ENCODE results near the gene TMEM72. TPM values are rescaled to one million over a fixed set of nuclear protein-coding genes. Genes with fewer than 3 reads are reported as not detected.

Gene TMEM72
- total RNA-seq, 1 donor from 2014 or later: not detected

GRCh38 chr10:44917848-44918247 lies 6.7 kb downstream of the TMEM72 start:
- Mint-ChIP-seq H3K27me3 (ENCODE audit: low read depth) (peaks cover 8% of the 10 kb centered on the region), H3K4me3 (ENCODE audit: unreplicated experiment) (no peak overlapping the region), H3K9me3 (ENCODE audit: low read depth) (no peaks in the 10 kb centered on the region), H3K27ac (ENCODE audit: unreplicated experiment) (no peak overlapping the region), H3K4me1 (ENCODE audit: low read depth) (peaks cover 9% of the 10 kb centered on the region), H3K36me3 (ENCODE audit: low read depth) (peaks cover 2% of the 10 kb centered on the region)
- no peak for DNase-seq (ENCODE audit: low spot score)
- TF ChIP-seq, protein P1, sequence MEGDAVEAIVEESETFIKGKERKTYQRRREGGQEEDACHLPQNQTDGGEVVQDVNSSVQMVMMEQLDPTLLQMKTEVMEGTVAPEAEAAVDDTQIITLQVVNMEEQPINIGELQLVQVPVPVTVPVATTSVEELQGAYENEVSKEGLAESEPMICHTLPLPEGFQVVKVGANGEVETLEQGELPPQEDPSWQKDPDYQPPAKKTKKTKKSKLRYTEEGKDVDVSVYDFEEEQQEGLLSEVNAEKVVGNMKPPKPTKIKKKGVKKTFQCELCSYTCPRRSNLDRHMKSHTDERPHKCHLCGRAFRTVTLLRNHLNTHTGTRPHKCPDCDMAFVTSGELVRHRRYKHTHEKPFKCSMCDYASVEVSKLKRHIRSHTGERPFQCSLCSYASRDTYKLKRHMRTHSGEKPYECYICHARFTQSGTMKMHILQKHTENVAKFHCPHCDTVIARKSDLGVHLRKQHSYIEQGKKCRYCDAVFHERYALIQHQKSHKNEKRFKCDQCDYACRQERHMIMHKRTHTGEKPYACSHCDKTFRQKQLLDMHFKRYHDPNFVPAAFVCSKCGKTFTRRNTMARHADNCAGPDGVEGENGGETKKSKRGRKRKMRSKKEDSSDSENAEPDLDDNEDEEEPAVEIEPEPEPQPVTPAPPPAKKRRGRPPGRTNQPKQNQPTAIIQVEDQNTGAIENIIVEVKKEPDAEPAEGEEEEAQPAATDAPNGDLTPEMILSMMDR (IDR thresholded peaks at IDR 0.05): no peak

DNA sequence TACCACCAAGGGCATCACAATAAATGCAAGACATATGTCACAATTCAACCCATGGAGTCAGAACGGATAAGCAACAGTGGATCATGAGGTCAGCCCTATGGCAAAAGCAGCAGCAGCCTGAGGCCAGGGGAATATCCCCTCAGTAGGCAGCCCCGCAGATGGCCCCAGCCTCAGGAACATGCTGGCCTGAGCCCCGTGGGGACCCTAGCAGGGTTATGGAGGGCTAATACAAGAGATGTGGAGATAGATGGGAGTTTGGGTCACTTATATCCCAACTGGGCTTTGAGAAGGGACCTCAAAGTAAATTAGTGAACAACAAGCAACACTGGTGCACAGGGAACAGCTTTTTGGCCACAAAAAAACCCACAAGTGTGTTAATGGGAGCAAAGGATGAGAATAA lies 9.1 kb downstream of the TMEM72 start:
- no peak overlapping the region for H3K27ac Mint-ChIP-seq (ENCODE audit: unreplicated experiment)
- H3K9me3 Mint-ChIP-seq (ENCODE audit: low read depth): peaks cover 3% of the 10 kb centered on the region
- no peak for DNase-seq (ENCODE audit: low spot score)
- H3K4me3 Mint-ChIP-seq (ENCODE audit: unreplicated experiment): no peak overlapping the region
- H3K27me3 Mint-ChIP-seq (ENCODE audit: low read depth): peaks cover 8% of the 10 kb centered on the region
- TF ChIP-seq, protein P1 (IDR thresholded peaks at IDR 0.05): no peak
- peaks cover 4% of the 10 kb centered on the region for H3K36me3 Mint-ChIP-seq (ENCODE audit: low read depth)
- no peaks in the 10 kb centered on the region for H3K4me1 Mint-ChIP-seq (ENCODE audit: low read depth)

DNA sequence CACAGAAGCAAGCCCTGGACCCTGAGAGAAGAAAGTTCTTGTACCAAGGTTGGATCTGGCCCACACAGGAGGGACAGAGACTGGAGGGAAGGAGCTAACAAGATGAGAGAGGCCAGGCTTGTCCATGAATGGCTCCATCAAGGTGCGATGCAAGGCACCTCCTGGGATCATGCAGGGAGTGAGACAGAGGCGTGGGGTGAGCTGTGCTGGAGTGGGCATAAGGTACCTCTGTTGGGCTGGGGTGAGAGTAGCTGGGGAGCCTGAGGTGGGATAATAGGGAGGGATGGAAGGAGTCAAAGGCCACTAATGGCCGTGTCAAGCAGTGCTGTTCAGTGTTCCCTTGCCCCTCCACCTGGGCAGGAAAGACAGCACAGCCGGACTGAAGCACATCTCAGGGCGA lies 9.9 kb downstream of the TMEM72 start:
- Mint-ChIP-seq H3K27me3 (ENCODE audit: low read depth) (peaks cover 8% of the 10 kb centered on the region), H3K9me3 (ENCODE audit: low read depth) (peaks cover 3% of the 10 kb centered on the region), H3K36me3 (ENCODE audit: low read depth) (peaks cover 4% of the 10 kb centered on the region), H3K4me3 (ENCODE audit: unreplicated experiment) (no peak overlapping the region), H3K27ac (ENCODE audit: unreplicated experiment) (no peak overlapping the region), H3K4me1 (ENCODE audit: low read depth) (no peaks in the 10 kb centered on the region)
- no peak for DNase-seq (ENCODE audit: low spot score)
- TF ChIP-seq, protein P1 (IDR thresholded peaks at IDR 0.05): no peak

GRCh38 chr10:44921506-44921905 lies 10.4 kb downstream of the TMEM72 start:
- Mint-ChIP-seq H3K4me1 (ENCODE audit: low read depth) (no peaks in the 10 kb centered on the region), H3K9me3 (ENCODE audit: low read depth) (peaks cover 3% of the 10 kb centered on the region), H3K36me3 (ENCODE audit: low read depth) (peaks cover 4% of the 10 kb centered on the region), H3K4me3 (ENCODE audit: unreplicated experiment) (no peak overlapping the region), H3K27me3 (ENCODE audit: low read depth) (peaks cover 8% of the 10 kb centered on the region), H3K27ac (ENCODE audit: unreplicated experiment) (no peak overlapping the region)
- TF ChIP-seq, protein P1 (IDR thresholded peaks at IDR 0.05): no peak
- DNase-seq (ENCODE audit: low spot score): no peak

GRCh38 chr10:44922021-44922420 lies 10.9 kb downstream of the TMEM72 start:
- Mint-ChIP-seq H3K27ac (ENCODE audit: unreplicated experiment) (no peak overlapping the region), H3K36me3 (ENCODE audit: low read depth) (peaks cover 4% of the 10 kb centered on the region), H3K9me3 (ENCODE audit: low read depth) (peaks cover 3% of the 10 kb centered on the region), H3K4me3 (ENCODE audit: unreplicated experiment) (no peak overlapping the region), H3K4me1 (ENCODE audit: low read depth) (no peaks in the 10 kb centered on the region), H3K27me3 (ENCODE audit: low read depth) (peaks cover 8% of the 10 kb centered on the region)
- TF ChIP-seq, protein P1 (IDR thresholded peaks at IDR 0.05): no peak
- no peak for DNase-seq (ENCODE audit: low spot score)
